ENCODE results near the gene ALS2CL. TPM values are rescaled to one million over a fixed set of nuclear protein-coding genes. Genes with fewer than 3 reads are reported as not detected.

ALS2CL gene
- total and polyA plus RNA-seq, 10 of the 15 experiments (the other 5 are each of a cell fraction or from before 2014, with no cell fraction given): 0.01 to 0.05 TPM; not detected in 8

DNA sequence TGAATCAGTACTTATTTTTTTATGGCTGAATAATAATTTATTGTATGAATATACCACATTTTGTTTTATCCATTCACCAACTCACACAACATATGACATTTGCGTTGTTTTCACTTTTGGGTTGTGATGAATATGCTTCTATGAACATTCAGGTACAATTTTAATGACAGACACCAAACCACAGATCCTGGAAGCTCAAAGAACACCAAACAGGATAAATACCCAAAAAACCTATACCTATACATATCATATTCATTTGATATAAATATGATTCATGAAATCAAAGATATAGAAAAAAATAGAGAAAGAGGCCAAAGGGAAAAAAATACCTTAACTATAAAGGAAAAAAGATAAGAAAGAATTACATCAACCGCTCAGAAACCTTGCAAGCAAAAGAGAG lies 45.4 kb downstream of the ALS2CL start:
- no peaks in the 10 kb centered on the region for H3K4me1 ChIP-seq (ENCODE audit: control insufficient read depth, insufficient read depth, low read length)
- H3K9me3 ChIP-seq (replicated peaks; ENCODE audit: control insufficient read depth, insufficient read depth, low read length): no peaks in the 10 kb centered on the region
- no peak overlapping the region for H3K4me2 ChIP-seq (ENCODE audit: control insufficient read depth, insufficient read depth)
- 38% methylated on average over 2 of the region's 2 CpGs for WGBS (ENCODE audit: insufficient coverage, insufficient replicate concordance, low lambda C conversion rate, missing lambda C conversion rate)
- no peak for ATAC-seq
- TF ChIP-seq SREBF1 (IDR thresholded peaks at IDR 0.05; ENCODE audit: low read length): no peak
- TF ChIP-seq NR2C1 (IDR thresholded peaks at IDR 0.05): no peak
- no peak for TF ChIP-seq NFYA (IDR thresholded peaks at IDR 0.05; ENCODE audit: borderline replicate concordance, low read depth, low read length)
- CTCF ChIA-PET: no interaction called here
- H3K27me3 ChIP-seq (replicated peaks in 1 of 2; ENCODE audit: control insufficient read depth in 2 of 2, insufficient read depth in 2 of 2, low read length in 1 of 2): no peaks in the 10 kb centered on the region; a peak in 1 of 4 replicates
- H4K20me1 ChIP-seq (ENCODE audit: control insufficient read depth, insufficient read depth): no peaks in the 10 kb centered on the region
- SMC1A ChIA-PET (ENCODE audit: uncharacterized antibody, unreplicated experiment): no interaction called here
- H3K27ac ChIP-seq (ENCODE audit: control insufficient read depth, insufficient read depth): no peak overlapping the region
- DNase-seq (ENCODE audit: low read depth, low spot score): no peak
- POLR2A ChIA-PET: no interaction called here
- H3K79me2 ChIP-seq (ENCODE audit: control insufficient read depth, insufficient read depth, low read length): no peaks in the 10 kb centered on the region
- H3K36me3 ChIP-seq (ENCODE audit: control insufficient read depth in 2 of 2, insufficient read depth in 2 of 2, low read length in 1 of 2): no peaks in the 10 kb centered on the region
- intact Hi-C loops (cut with micrococcal nuclease; ENCODE audit: unreplicated experiment): no loop called here
- in situ Hi-C loops (cut with MboI): no loop called here
- no peak overlapping the region for H3K4me3 ChIP-seq
- no peak for FAIRE-seq
- H2AFZ ChIP-seq (ENCODE audit: control insufficient read depth, low read depth, low read length): no peak overlapping the region
- H3K9ac ChIP-seq (ENCODE audit: control insufficient read depth, insufficient read depth, low read length): no peak overlapping the region
- BruUV-seq (replicated peaks): no TSS peak
- RAD21 ChIA-PET (ENCODE audit: unreplicated experiment): no interaction called here

DNA sequence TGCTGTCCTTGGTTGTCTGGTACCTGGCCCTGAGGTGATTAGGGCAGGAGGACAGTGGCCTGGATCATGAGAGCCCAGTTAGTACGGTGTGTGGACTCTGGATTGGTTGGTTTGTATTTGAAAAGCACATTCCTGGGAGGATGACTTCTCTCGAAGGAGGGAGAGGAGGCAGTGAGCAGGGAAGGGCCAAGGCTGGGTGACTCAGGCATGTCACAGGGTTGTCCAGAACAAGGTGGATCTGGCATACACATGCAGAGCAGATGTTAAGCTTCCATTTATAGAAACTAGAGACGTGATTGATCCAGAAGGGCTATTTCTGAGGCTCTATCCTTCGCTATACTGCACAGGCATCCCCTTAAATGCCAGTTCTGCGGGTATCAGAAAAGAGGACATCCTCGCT lies 46.8 kb downstream of the ALS2CL start:
- H3K79me2 ChIP-seq (ENCODE audit: control insufficient read depth, insufficient read depth, low read length): no peaks in the 10 kb centered on the region
- no peak overlapping the region for H3K4me2 ChIP-seq (ENCODE audit: control insufficient read depth, insufficient read depth)
- H3K36me3 ChIP-seq (ENCODE audit: control insufficient read depth in 2 of 2, insufficient read depth in 2 of 2, low read length in 1 of 2): no peaks in the 10 kb centered on the region
- no peaks in the 10 kb centered on the region for H3K4me1 ChIP-seq (ENCODE audit: control insufficient read depth, insufficient read depth, low read length)
- H4K20me1 ChIP-seq (ENCODE audit: control insufficient read depth, insufficient read depth): no peaks in the 10 kb centered on the region
- 30% methylated on average over 6 of the region's 6 CpGs for WGBS (ENCODE audit: insufficient coverage, insufficient replicate concordance, low lambda C conversion rate, missing lambda C conversion rate)
- SMC1A ChIA-PET (ENCODE audit: uncharacterized antibody, unreplicated experiment): no interaction called here
- no peak overlapping the region for H3K9ac ChIP-seq (ENCODE audit: control insufficient read depth, insufficient read depth, low read length)
- CTCF ChIA-PET: no interaction called here
- ATAC-seq (no peak), FAIRE-seq (no peak), DNase-seq (ENCODE audit: low read depth, low spot score) (no peak)
- TF ChIP-seq ZNF274 (IDR thresholded peaks at IDR 0.05; ENCODE audit: insufficient read depth, insufficient read length): no peak
- TF ChIP-seq PML (IDR thresholded peaks at IDR 0.05; ENCODE audit: low read length): no peak
- TF ChIP-seq SRF (IDR thresholded peaks at IDR 0.05; ENCODE audit: low read depth in 2 of 2, low read length in 2 of 2): no peak
- TF ChIP-seq YY1 (IDR thresholded peaks at IDR 0.05; ENCODE audit: low read depth, low read length): no peak
- TF ChIP-seq, protein P1, sequence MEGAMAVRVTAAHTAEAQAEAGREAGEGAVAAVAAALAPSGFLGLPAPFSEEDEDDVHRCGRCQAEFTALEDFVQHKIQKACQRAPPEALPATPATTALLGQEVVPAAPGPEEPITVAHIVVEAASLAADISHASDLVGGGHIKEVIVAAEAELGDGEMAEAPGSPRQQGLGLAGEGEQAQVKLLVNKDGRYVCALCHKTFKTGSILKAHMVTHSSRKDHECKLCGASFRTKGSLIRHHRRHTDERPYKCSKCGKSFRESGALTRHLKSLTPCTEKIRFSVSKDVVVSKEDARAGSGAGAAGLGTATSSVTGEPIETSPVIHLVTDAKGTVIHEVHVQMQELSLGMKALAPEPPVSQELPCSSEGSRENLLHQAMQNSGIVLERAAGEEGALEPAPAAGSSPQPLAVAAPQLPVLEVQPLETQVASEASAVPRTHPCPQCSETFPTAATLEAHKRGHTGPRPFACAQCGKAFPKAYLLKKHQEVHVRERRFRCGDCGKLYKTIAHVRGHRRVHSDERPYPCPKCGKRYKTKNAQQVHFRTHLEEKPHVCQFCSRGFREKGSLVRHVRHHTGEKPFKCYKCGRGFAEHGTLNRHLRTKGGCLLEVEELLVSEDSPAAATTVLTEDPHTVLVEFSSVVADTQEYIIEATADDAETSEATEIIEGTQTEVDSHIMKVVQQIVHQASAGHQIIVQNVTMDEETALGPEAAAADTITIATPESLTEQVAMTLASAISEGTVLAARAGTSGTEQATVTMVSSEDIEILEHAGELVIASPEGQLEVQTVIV (IDR thresholded peaks at IDR 0.05; ENCODE audit: borderline replicate concordance, partially characterized antibody): no peak
- no peak for TF ChIP-seq RAD51 (IDR thresholded peaks at IDR 0.05)
- TF ChIP-seq WRNIP1 (IDR thresholded peaks at IDR 0.05; ENCODE audit: borderline replicate concordance, low read depth, low read length): no peak
- TF ChIP-seq, protein P2, sequence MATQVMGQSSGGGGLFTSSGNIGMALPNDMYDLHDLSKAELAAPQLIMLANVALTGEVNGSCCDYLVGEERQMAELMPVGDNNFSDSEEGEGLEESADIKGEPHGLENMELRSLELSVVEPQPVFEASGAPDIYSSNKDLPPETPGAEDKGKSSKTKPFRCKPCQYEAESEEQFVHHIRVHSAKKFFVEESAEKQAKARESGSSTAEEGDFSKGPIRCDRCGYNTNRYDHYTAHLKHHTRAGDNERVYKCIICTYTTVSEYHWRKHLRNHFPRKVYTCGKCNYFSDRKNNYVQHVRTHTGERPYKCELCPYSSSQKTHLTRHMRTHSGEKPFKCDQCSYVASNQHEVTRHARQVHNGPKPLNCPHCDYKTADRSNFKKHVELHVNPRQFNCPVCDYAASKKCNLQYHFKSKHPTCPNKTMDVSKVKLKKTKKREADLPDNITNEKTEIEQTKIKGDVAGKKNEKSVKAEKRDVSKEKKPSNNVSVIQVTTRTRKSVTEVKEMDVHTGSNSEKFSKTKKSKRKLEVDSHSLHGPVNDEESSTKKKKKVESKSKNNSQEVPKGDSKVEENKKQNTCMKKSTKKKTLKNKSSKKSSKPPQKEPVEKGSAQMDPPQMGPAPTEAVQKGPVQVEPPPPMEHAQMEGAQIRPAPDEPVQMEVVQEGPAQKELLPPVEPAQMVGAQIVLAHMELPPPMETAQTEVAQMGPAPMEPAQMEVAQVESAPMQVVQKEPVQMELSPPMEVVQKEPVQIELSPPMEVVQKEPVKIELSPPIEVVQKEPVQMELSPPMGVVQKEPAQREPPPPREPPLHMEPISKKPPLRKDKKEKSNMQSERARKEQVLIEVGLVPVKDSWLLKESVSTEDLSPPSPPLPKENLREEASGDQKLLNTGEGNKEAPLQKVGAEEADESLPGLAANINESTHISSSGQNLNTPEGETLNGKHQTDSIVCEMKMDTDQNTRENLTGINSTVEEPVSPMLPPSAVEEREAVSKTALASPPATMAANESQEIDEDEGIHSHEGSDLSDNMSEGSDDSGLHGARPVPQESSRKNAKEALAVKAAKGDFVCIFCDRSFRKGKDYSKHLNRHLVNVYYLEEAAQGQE (IDR thresholded peaks at IDR 0.05; ENCODE audit: low read depth, low read length): no peak
- no peak for TF ChIP-seq SPI1 (IDR thresholded peaks at IDR 0.05; ENCODE audit: borderline replicate concordance, insufficient read depth, low read depth, low read length)
- no peak for TF ChIP-seq KLF5 (IDR thresholded peaks at IDR 0.05; ENCODE audit: partially characterized antibody)
- BruUV-seq (replicated peaks): no TSS peak
- H3K27ac ChIP-seq (ENCODE audit: control insufficient read depth, insufficient read depth): no peak overlapping the region
- in situ Hi-C loops (cut with MboI): no loop called here
- no peak overlapping the region for H2AFZ ChIP-seq (ENCODE audit: control insufficient read depth, low read depth, low read length)
- no peaks in the 10 kb centered on the region for H3K9me3 ChIP-seq (replicated peaks; ENCODE audit: control insufficient read depth, insufficient read depth, low read length)
- RAD21 ChIA-PET (ENCODE audit: unreplicated experiment): no interaction called here
- intact Hi-C loops (cut with micrococcal nuclease; ENCODE audit: unreplicated experiment): no loop called here
- H3K4me3 ChIP-seq: no peak overlapping the region
- no peaks in the 10 kb centered on the region; a peak in 1 of 4 replicates for H3K27me3 ChIP-seq (replicated peaks in 1 of 2; ENCODE audit: control insufficient read depth in 2 of 2, insufficient read depth in 2 of 2, low read length in 1 of 2)
- POLR2A ChIA-PET: no interaction called here
